ENCODE measurements around the gene TRAPPC6A.
A peak's percentile ranks its signal among the peaks of the same experiment; 100 is the strongest.

The TRAPPC6A gene

DNA sequence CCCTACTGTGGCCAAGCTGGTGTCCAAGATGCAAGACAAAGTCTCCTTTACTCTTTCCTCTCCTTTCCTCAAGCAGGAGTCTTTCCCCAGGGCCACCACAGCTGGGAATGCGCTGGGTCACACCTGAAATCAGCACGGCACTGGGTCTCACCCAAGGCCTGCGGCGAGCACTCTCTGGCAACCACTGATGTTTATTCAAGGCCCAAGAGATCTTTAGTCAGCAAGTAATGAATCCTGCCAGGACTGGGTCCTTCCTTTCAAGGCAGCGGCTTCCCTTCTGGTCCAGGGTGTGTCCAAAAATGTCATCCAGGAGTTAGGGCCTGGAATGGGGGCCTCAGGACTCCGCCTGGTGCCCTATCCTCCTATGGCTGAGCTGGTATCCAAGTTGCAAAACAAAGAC lies 24.6 kb upstream of the TRAPPC6A start:
- no peak for TF ChIP-seq CTCF (IDR thresholded peaks at IDR 0.05)

GRCh38 chr19:45200568-45200967 lies 22.5 kb upstream of the TRAPPC6A start:
- no peak for TF ChIP-seq CTCF (IDR thresholded peaks at IDR 0.05)

GRCh38 chr19:45195764-45196163 lies 17.7 kb upstream of the TRAPPC6A start:
- TF ChIP-seq CTCF (IDR thresholded peaks at IDR 0.05): no peak

GRCh38 chr19:45191375-45191774 lies 13.3 kb upstream of the TRAPPC6A start:
- no peak for TF ChIP-seq CTCF (IDR thresholded peaks at IDR 0.05)

- no peak for TF ChIP-seq CTCF (IDR thresholded peaks at IDR 0.05)
These were observed 11.9 kb upstream of the TRAPPC6A start for GRCh38 chr19:45189971-45190370.

DNA sequence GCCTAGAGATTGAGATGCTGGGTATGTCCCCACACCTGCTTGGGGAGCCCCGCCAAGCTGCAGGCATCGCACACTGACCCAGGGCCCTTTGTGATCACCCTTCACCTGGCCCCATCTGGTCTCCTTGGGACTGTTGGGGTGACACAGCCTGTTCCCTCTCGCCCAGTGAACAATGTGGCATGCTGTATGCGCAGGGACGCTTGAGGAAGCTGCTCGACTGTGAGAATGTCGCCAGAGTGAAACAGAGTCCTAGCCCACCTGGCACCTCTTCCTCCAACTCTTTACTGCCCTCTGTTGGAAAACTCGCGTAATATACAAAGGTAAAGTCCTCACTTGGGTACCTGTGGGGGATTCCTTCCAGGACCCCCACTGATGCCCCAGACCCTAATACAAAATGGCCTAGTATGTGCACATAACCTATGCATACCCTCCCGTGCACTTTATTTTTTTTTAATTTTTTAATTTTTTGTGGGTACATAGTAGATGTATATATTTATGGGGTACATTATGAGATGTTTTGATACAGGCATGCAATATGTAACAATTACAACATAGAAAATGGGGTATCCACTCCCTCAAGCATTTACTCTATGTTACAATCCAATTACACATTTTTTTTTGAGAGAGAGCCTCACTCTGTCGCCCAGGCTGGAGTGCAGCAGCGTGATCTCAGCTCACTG lies 9.5 kb upstream of the TRAPPC6A start:
- TF ChIP-seq CTCF (IDR thresholded peaks at IDR 0.05): peak; percentile 43

DNA sequence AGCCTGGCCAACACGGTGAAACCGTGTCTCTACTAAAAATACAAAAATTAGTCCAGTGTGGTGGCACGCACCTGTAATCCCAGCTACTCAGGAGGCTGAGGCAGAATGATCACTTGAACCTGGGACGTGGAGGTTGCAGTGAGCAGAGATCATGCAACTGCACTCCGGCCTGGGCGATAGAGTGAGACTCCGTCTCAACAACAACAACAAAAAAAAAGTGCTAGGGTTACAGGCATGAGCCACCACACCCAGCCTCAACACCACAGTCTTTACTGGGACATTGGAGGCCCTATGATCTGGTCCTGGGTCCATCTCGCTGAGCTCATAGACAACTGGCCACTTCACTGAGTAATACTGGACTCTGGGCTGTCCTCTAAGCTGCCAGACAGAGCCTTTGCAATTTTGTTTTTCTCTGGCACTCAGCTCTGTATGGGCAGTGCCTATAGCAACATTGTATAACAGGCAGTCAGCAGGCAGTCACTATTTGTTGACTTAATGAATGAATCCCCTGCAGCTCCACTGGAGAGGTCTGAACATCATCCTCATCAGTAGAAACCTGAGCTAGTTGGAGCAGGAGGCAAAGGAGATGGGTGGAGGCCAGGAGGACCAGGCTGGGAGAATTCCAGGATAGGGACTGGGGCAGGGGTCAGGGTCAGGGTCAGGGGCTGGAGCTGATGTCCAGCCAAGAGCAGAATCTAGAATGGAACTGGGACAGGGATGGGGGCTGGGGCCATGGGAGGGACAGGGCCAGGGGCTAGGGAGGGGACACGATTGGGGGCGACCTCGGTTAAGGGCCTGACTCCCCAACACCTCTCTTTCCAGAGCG lies 8.7 kb upstream of the TRAPPC6A start:
- TF ChIP-seq CTCF (IDR thresholded peaks at IDR 0.05): no peak
